GM12891 (cell line): ENCODE results near the gene SERINC5.

ENCODE experiments used
- PAX5 ChIP-seq: IDR thresholded peaks from 2 replicates; pipeline ENCODE4 v1.6.1; 2011; ENCODE audit warnings: low read length, moderate library complexity, mild to moderate bottlenecking; ENCODE audit not compliant: insufficient read depth, severe bottlenecking
- POLR2A ChIP-seq: IDR thresholded peaks from 2 replicates; pipeline ENCODE4 v1.6.1; 2011; ENCODE audit warnings: low read depth, low read length, control low read depth
- POLR2AphosphoS5 ChIP-seq: IDR thresholded peaks from 2 replicates; pipeline ENCODE4 v1.6.1; 2011; ENCODE audit warnings: low read depth, low read length, control low read depth
- POU2F2 ChIP-seq: IDR thresholded peaks from 2 replicates; pipeline ENCODE4 v1.6.1; 2011; ENCODE audit warnings: low read depth, mild to moderate bottlenecking, control low read depth, low read length, moderate library complexity
- SPI1 ChIP-seq: IDR thresholded peaks from 2 replicates; pipeline ENCODE4 v1.6.1; 2011; ENCODE audit warnings: low read depth, low read length, control low read depth
- TAF1 ChIP-seq: IDR thresholded peaks from 2 replicates; pipeline ENCODE4 v1.6.1; 2011; ENCODE audit warnings: low read depth, low read length, control low read depth

GRCh38 chr5:80277191-80277590, 21.3 kb upstream of the SERINC5 start:
- no peak for TF ChIP-seq POLR2A
- TF ChIP-seq POLR2AphosphoS5 = no peak
- TF ChIP-seq TAF1 = no peak
- no peak for TF ChIP-seq SPI1
- TF ChIP-seq POU2F2 = no peak
- no peak for TF ChIP-seq PAX5
